Testis (tissue), 3 donors: Measurements from ENCODE around the gene TAF11L13. TPM values are rescaled to one million over a fixed set of nuclear protein-coding genes. Genes with fewer than 3 reads are reported as not detected.
A peak's percentile ranks its signal among the peaks of the same experiment; 100 is the strongest.

ENCODE experiments used
- DNase-seq: peaks from one replicate; pipeline ENCODE4 v3.0.0-alpha.2; 2019
- H3K27ac ChIP-seq, 2 donors: fragments of 200-600 bp; sonication (generic); one replicate each; pipeline ENCODE4 v1.5.1; 2019
- H3K27me3 ChIP-seq: fragments of 200-600 bp; sonication (generic); one replicate; pipeline ENCODE4 v1.5.1; 2019
- H3K36me3 ChIP-seq: fragments of 200-600 bp; sonication (generic); one replicate; pipeline ENCODE4 v1.5.1; 2017; ENCODE audit warnings: low read depth; ENCODE audit errors: missing control alignments
- H3K4me1 ChIP-seq: fragments of 200-600 bp; sonication (generic); one replicate; pipeline ENCODE4 v1.5.1; 2019
- H3K4me3 ChIP-seq, 2 donors: fragments of 200-600 bp; sonication (generic); one replicate each; pipeline ENCODE4 v1.5.1; 2017 to 2019
- H3K9me3 ChIP-seq: fragments of 200-600 bp; sonication (generic); one replicate; pipeline ENCODE4 v1.5.1; 2017
- CTCF ChIP-seq, 3 experiments: fragments of 450-650 bp in 2 of 3; fragments of 200-600 bp in 1 of 3; sonication (generic) in 1 of 3; IDR thresholded peaks; one replicate each; pipeline ENCODE4 v1.5.1; 2016 to 2019; ENCODE audit warnings: antibody characterized with exemption in 3 of 3, mild to moderate bottlenecking in 2 of 3, moderate library complexity in 1 of 3
- POLR2A ChIP-seq: fragments of 450-650 bp; IDR thresholded peaks from one replicate; pipeline ENCODE4 v1.6.1; 2017; ENCODE audit warnings: antibody characterized with exemption, mild to moderate bottlenecking, moderate library complexity
- WGBS, 2 donors: methylation state at CpG; one replicate each; pipeline ENCODE4 v1.1.5; 2018; 5-methylcytosine and 5-hydroxymethylcytosine counted together
- intact Hi-C: fragments of 100-400 bp; cut with DNase I; formaldehyde crosslinking; loops from one replicate; pipeline ENCODE4 v1.15.1; 2023; ENCODE audit warnings: low total_unique reads
- polyA plus RNA-seq: library from polyadenylated mRNA; stranded (reverse); fragments of 350-450 nt; fragmentation: Illumina TruSeq; extraction: RNeasy Lipid Tissue Mini Kit (QIAGEN cat#74804); gene quantifications from one replicate; pipeline ENCODE4 v1.2.3, GENCODE V29; 2014; ENCODE audit warnings: low read depth, low replicate concordance; ENCODE audit not compliant: insufficient read depth
- total RNA-seq, 2 donors: library from RNA; depleted of rRNA; stranded (reverse); fragments of >200 nt; gene quantifications; one replicate each; pipeline ENCODE4 v1.2.3, GENCODE V29; 2016

The TAF11L13 gene
- total and polyA plus RNA-seq, 3 donors from 2014 or later = not detected

GRCh38 chr5:17655921-17656320, 24.0 kb downstream of the TAF11L13 start:
- DNase-seq = no peak
- no peaks in the 10 kb centered on the region for H3K36me3 ChIP-seq
- H3K27me3 ChIP-seq = no peaks in the 10 kb centered on the region
- WGBS, 2 donors = 32 to 52% methylated on average over 6 of the region's 6 CpGs
- TF ChIP-seq POLR2A = no peak
- TF ChIP-seq CTCF (IDR thresholded peaks at IDR 0.05) = no peak
- no peaks in the 10 kb centered on the region for H3K4me1 ChIP-seq
- no peaks in the 10 kb centered on the region for H3K9me3 ChIP-seq
- intact Hi-C loops = no loop called here
- H3K27ac ChIP-seq = no peak overlapping the region
- peak overlapping the region in 1 of 2 donors; percentile 12 for H3K4me3 ChIP-seq

GRCh38 chr5:17663182-17663581, 31.3 kb downstream of the TAF11L13 start:
- H3K4me3 ChIP-seq = no peak overlapping the region
- H3K9me3 ChIP-seq = no peaks in the 10 kb centered on the region
- H3K4me1 ChIP-seq = no peaks in the 10 kb centered on the region
- no peak overlapping the region for H3K27ac ChIP-seq
- WGBS, 2 donors = 66 to 68% methylated on average over 7 to 8 of the region's 8 CpGs
- H3K36me3 ChIP-seq = no peaks in the 10 kb centered on the region
- DNase-seq = no peak
- TF ChIP-seq CTCF (IDR thresholded peaks at IDR 0.05) = no peak
- intact Hi-C loops = no loop called here
- H3K27me3 ChIP-seq = no peaks in the 10 kb centered on the region

GRCh38 chr5:17665836-17666235, 33.9 kb downstream of the TAF11L13 start:
- no peak for DNase-seq
- Histone ChIP-seq H3K4me3 (no peak overlapping the region), H3K4me1 (no peaks in the 10 kb centered on the region), H3K36me3 (no peaks in the 10 kb centered on the region), H3K9me3 (no peaks in the 10 kb centered on the region), H3K27ac (no peak overlapping the region), H3K27me3 (no peaks in the 10 kb centered on the region)
- intact Hi-C loops = no loop called here
- TF ChIP-seq CTCF (IDR thresholded peaks at IDR 0.05) (no peak), POLR2A (no peak)
- 93 to 97% methylated on average over 2 of the region's 2 CpGs for WGBS, 2 donors

- no peaks in the 10 kb centered on the region for H3K27me3 ChIP-seq
- H3K4me3 ChIP-seq = no peak overlapping the region
- intact Hi-C loops = no loop called here
- H3K4me1 ChIP-seq = no peaks in the 10 kb centered on the region
- no peak overlapping the region for H3K27ac ChIP-seq
- WGBS, 2 donors = 90 to 93% methylated on average over 3 of the region's 3 CpGs
- no peak for DNase-seq
- H3K36me3 ChIP-seq = no peaks in the 10 kb centered on the region
- H3K9me3 ChIP-seq = no peaks in the 10 kb centered on the region
- no peak for TF ChIP-seq CTCF (IDR thresholded peaks at IDR 0.05)
- TF ChIP-seq POLR2A = no peak
These were observed 34.9 kb downstream of the TAF11L13 start for GRCh38 chr5:17666726-17667235.

GRCh38 chr5:17670353-17670752, 38.5 kb downstream of the TAF11L13 start:
- Histone ChIP-seq H3K36me3 (no peaks in the 10 kb centered on the region), H3K27ac (no peak overlapping the region), H3K27me3 (no peaks in the 10 kb centered on the region), H3K4me3 (no peak overlapping the region), H3K9me3 (no peaks in the 10 kb centered on the region), H3K4me1 (no peaks in the 10 kb centered on the region)
- intact Hi-C loops = no loop called here
- 60 to 97% methylated on average over 1 to 12 of the region's 14 CpGs for WGBS, 2 donors
- TF ChIP-seq CTCF (IDR thresholded peaks at IDR 0.05) = no peak
- TF ChIP-seq POLR2A = no peak
- no peak for DNase-seq
